GM21737 (cell line): ENCODE results near the gene CHGA.

Experiments
- ATAC-seq: cut with Tn5 transposase; IDR thresholded peaks from one replicate; pipeline ENCODE4 v1.9.1; 2021; ENCODE audit warnings: mild to moderate bottlenecking, moderate library complexity; ENCODE audit not compliant: unreplicated experiment

The CHGA gene

GRCh38 chr14:92929689-92930608, 7.0 kb downstream of the CHGA start:
- ATAC-seq = no peak

DNA sequence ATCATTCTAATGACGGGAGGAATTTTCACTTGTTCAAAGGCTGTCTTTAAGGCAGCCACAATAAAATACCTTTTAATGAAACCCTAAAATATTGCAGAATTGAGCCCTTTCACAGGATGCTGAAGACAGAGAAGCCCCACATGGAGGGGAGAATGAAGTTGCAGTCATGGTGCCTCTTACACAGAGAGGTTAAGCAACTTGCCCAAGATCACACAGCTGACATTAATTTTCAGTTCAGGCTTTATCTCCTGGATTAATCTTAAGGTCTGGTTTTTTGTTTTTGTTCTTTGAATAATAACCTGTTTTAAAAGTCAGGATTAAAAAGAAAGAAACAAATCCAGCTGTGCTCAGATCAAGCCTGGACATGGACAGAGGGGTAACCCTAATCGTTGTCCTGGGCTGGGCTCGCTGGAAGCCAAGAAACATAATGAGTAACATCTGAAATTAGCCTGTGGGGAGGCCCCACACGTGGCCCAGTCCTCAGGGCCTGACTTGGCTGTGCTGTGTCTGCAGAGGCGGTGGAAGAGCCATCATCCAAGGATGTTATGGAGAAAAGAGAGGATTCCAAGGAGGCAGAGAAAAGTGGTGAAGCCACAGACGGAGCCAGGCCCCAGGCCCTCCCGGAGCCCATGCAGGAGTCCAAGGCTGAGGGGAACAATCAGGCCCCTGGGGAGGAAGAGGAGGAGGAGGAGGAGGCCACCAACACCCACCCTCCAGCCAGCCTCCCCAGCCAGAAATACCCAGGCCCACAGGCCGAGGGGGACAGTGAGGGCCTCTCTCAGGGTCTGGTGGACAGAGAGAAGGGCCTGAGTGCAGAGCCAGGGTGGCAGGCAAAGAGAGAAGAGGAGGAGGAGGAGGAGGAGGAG, 8.0 kb downstream of the CHGA start:
- ATAC-seq = no peak

- no peak for ATAC-seq
These were observed 8.9 kb downstream of the CHGA start for GRCh38 chr14:92931681-92932447.

GRCh38 chr14:92932448-92933395, 9.8 kb downstream of the CHGA start:
- ATAC-seq = no peak

GRCh38 chr14:92933481-92933880, 10.5 kb downstream of the CHGA start:
- no peak for ATAC-seq

DNA sequence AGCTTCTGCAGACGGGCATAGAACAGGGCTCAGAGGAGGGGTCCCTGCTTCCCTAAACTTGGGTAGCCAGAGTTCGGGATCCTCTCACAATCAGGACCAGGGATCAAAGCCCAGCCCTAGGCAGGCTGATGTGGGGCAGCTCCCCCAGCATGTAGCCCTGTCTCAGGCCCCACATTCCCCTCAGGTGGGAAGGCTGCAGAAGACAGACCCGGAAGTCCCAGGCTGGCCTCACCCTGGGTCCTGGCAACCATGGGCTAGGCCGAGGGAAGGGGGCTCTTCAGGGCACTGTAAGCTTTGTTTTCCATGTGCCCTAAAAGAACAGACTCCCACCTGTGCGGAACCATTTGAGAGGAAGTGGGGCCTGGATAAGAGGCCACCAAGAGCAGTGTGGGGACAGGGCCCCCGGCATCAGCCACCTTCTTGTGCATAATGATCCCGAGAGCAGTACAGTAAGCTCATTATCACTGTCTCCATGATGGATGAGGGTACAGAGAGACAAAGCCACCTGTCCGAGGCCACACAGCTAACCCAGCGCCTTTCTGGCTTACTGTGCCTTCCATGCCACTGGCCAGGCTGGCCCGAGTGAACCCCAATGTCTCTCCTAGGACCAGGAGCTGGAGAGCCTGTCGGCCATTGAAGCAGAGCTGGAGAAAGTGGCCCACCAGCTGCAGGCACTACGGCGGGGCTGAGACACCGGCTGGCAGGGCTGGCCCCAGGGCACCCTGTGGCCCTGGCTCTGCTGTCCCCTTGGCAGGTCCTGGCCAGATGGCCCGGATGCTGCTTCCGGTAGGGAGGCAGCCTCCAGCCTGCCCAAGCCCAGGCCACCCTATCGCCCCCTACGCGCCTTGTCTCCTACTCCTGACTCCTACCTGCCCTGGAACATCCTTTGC, 11.5 kb downstream of the CHGA start:
- ATAC-seq = no peak

- no peak for ATAC-seq
These were observed 12.5 kb downstream of the CHGA start for GRCh38 chr14:92935446-92935845.

DNA sequence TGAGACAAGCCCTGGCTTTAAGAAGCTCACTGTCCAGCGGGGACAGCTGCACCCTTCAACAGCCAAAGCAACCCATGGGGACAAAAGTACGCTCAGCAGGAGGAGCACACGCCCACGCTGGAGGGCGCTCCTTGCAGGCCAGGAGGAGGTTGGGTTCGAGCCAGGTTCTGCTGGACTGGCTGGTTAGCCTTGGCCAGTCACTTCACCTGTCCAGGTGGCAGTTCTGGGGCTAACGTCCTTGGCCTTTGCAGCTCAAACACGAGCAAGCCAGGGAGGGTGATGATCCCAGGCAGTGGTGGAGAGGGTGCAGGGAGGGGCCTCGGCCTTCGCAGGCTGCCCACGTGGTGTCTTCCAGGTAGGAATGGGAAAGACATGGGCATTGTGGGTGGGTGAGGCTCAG, 13.1 kb downstream of the CHGA start:
- ATAC-seq = no peak

- ATAC-seq = no peak
These were observed 14.3 kb downstream of the CHGA start for GRCh38 chr14:92937051-92937937.

DNA sequence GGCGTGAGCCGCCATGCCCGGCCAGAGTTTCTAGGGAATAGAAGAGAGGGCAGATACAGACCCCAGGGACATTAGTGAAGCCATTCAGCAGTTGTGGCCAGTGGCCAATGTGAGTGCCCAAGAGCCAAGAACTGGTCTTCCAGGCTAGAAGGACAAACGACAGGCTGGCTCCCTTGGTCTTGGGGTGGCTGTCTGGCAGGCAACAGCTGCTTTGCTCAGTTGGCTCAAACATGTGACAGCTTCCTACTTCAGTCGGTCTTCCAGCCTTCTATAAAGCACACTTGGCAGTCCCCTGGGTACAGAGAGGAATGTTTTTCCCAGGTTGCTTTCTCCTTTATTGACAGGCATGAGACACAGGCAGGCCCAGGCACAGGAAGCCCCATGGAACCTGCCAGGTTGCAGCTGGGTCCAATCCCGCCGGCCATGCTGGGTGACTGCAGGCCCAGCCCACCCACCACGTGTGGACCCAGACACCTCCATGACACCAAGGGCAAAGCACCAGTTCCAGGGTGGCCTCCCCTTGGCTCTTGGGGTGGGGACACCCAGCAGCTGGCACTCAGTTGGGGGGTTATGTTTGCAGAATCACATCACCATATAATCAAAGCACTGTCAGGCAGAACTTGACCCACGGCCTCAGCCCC, 15.4 kb downstream of the CHGA start:
- no peak for ATAC-seq

GRCh38 chr14:92938890-92939671, 16.1 kb downstream of the CHGA start:
- no peak for ATAC-seq

DNA sequence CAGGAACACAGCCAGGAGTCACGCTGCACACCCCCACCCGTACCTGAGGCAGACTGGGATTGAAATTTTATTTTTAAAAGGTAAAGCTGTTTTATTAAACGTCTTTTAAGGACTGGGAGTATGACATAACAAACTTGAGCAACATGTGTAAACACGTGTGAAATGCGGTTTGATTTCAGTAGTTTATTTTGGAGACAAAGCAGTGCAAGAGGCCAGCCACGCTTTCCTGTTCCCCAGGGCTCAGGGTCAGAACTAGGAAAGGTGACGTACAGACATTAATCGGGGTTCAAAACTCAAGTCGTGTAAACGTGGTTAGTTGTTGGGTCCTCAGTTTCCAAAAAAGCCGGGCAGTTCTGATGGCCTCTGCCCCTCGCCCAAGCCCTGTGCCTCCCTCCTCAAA, 16.7 kb downstream of the CHGA start:
- ATAC-seq = no peak

GRCh38 chr14:92940543-92940942, 17.6 kb downstream of the CHGA start:
- no peak for ATAC-seq

GRCh38 chr14:92941531-92941930, 18.6 kb downstream of the CHGA start:
- ATAC-seq = no peak

- no peak for ATAC-seq
These were observed 19.2 kb downstream of the CHGA start for GRCh38 chr14:92942136-92942535.

DNA sequence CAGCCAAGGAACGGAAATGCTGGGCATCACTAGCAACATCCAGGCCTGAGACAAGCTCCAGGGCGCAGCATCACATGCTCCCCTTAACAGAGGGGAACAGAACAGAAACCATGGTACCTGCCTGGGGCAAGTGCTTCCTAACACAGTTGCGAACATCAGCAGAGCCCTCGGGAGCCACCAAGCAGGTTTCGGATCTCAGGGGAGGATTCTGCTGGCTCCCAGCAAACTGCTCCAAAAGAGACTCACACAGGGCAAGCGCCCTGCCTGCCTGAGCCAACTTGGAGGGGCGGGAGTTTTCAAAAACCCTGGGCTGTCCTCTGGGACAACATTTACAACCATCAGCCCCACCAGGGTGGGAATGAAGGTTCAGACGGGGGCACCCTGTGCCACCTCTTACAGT, 19.6 kb downstream of the CHGA start:
- no peak for ATAC-seq
